CMK (cell line): Measurements from ENCODE around the gene TAAR6.
"Not testable (repeated sequence)": the region's sequence is repeated elsewhere in the genome, so short reads cannot be mapped to it uniquely, and the experiment has no call there.

Experiments
- DNase-seq: peaks from one replicate; pipeline ENCODE4 v3.0.0-alpha.2; 2010; ENCODE audit warnings: low read depth

The TAAR6 gene

GRCh38 chr6:132590362-132590761 lies 20.2 kb downstream of the TAAR6 start:
- no peak for DNase-seq

GRCh38 chr6:132592855-132593254 lies 22.7 kb downstream of the TAAR6 start:
- no peak for DNase-seq

DNA sequence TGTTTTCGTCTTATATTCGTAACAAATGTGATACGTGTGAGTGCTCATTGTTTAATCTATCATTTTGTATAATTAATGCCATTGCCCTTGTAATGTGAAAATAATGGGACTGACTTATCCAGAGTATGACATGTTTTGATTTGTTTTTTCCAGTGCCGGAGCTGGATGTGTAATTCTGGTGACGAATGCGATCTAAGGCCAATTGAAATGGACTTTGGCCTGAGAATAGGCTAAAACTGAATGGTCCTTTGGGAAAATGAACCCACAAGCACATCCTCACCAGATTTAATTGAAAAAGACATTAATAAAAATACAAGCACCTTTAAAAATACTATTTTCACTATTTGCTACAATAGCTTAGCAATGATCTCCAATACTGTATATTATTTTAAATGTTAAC lies 26.1 kb downstream of the TAAR6 start:
- no peak for DNase-seq

- no peak for DNase-seq
Measured at GRCh38 chr6:132598473-132598872, 28.4 kb downstream of the TAAR6 start.

DNA sequence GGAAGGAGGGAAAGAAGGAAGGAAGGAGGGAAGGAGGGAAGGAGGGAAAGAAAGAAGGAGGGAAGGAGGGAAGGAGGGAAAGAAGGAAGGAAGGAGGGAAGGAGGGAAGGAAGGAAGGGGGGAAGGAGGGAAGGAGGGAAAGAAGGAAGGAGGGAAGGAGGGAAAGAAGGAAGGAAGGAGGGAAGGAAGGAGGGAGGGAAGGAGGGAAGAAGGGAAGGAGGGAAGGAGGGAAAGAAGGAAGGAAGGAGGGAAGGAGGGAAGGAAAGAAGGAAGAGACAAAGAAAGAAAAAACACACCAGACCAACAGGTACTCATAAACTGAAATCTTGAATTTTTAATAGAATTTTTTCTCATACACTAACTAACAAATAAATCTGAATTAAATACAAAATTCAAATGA lies 30.8 kb downstream of the TAAR6 start:
- DNase-seq, result not testable (repeated sequence)

DNA sequence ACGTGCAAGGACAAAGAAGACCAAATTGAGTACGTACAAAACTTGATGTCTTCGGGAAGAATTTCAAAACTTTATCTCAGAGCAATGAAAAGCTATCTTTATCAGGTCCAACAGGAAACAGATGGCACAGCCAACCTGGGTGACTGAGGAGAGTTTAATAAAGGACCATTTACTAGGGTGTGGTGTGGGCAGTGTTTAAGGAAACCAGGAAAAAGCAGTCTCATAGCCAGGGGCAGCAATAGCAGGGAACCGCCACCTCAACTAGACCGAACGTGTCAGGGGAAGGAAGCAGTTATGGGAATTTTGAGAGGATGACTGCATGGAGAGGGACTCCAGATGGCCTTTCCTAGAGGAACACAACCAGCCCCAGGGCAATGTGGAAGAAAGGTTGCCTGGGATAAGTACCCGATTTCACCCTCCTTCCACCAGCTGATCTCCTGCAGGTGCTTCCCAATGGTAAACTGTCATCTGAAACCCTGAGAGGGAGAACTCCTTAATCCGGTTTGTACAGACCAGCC lies 34.6 kb downstream of the TAAR6 start:
- DNase-seq, result no peak

GRCh38 chr6:132607544-132608233 lies 37.6 kb downstream of the TAAR6 start:
- DNase-seq, result no peak

- DNase-seq, result no peak
Measured at GRCh38 chr6:132611616-132612015, 41.5 kb downstream of the TAAR6 start.

DNA sequence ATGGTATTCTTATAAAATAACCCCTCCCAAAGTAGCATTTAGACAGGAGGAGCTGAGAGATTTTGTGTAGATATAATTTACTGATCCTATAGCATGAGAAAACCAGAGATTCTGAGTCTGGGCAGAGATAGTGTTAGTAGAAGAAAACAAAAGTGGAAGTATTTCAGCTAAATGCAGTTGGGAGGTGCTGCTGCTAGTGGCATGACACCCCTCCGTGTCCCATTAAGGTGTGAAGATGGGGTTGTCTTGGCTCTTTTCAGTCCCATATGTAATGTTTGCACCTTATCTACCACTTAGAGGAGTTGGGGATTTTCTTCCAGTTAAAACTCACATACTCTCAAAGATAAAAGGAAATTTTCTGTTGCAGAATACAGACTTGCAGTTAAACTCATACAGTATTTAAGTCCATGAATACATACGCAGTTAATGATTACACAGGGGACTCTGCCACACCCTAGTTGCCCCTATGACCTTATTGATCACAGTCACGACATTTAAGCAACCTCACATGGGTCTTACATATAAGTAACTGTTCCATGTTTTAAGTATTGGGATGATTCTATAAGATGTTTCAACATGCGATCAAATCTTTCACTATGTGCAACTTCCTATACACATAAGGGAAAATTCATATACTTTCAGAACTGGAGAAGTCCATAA lies 42.5 kb downstream of the TAAR6 start:
- DNase-seq, result no peak

DNA sequence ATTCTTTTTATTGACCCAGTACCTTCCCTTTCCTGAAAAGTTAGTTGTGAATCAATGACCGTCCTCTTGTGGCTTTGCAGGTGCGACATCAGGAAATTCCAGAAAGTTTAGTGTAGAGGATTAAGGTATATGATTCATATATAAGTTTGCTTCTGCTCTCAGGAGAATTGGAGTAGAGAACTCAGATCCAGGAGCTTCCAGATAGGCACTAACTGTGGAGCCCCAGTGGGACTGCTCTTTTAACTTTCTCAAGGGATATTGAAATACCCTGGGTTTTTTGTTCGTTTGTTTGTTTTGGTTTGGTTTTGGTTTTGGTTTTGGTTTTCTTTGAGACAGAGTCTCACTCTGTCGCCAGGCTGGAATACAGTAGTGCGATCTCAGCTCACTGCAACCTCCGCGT lies 44.4 kb downstream of the TAAR6 start:
- no peak for DNase-seq

- DNase-seq, result no peak
Measured at GRCh38 chr6:132616677-132617076, 46.6 kb downstream of the TAAR6 start.
